ENCODE results near the gene IL17A.
"Not testable (repeated sequence)": the region's sequence is repeated elsewhere in the genome, so short reads cannot be mapped to it uniquely, and the experiment has no call there.

Gene IL17A

GRCh38 chr6:52164319-52165094, 21.7 kb upstream of the IL17A start:
- DNase-seq, result peak; percentile 13

DNA sequence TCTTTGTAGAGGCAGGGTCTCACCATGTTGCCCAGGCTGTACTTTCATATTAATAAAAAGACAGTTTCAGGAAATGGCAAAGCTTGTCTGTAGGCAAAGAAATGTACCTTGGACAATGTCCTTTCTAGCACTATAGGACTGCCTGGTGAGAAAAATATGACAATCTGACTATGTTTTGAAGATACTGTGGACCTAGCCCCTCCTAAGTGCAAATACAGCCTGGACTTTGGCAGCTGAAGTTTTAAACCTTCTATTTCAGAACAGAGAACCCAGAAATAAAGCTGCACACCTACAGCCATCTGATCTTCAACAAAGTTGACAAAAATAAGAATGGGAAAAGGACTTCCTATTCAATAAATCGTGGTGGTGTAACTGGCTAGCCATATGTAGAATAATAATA, 18.9 kb upstream of the IL17A start:
- DNase-seq, result no peak

- not testable (repeated sequence) for DNase-seq
Measured at GRCh38 chr6:52168351-52168750, 17.8 kb upstream of the IL17A start.

GRCh38 chr6:52174118-52174517, 12.1 kb upstream of the IL17A start:
- no peak for DNase-seq

- DNase-seq, result peak; percentile 97
Measured at GRCh38 chr6:52176550-52176949, 9.6 kb upstream of the IL17A start.

DNA sequence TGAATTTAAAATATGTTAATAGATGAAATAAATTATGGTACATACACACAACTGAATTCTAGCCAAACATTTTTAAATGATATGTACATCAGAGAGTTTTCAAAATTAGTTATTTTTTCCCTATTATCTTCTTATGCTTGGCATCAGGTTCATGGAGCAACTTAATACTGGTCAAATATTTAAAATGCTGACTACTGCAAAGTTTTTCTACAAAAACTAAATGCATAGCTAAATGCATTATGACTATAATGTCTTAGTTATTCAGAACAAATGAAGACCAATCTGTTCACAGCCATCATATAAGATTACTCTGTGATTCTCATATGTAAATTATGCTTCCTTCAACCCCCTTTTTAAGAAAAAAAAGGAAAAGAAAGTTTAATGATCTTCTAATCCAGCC, 8.2 kb upstream of the IL17A start:
- no peak for DNase-seq

DNA sequence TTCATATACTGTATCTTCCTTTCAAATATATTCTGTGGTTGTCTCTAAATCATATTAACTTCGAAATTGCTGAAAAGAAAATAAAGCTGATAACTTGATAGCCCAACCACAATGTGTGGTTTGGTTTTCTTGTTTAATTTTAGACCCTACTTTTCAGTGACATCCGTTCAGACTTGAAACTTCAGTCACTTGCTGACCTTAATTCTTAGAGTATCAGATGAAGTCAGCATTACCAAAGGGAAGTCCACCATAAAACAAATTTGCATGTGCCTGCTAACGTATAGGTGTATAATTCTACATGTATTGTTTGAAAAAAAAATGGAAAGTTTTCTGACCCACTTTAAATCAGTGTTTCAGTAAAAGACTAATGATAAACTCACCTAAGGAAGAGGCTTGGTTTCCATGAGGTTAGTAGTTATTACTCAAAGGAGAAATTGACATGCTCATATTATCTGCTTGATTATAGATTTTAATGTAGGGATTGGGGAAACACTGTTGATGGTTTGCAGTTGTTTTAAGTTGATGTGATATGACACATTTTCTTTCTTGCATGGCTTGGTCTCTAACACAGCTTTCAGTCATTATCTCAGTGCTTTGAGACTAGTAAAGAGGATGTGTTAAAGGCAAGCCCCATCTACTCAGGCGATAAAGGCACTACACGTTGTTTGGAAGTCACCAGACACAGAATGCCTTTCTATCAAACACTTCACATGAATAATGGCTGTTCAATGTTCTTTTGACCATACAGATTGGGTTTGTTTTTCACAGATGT, 5.2 kb upstream of the IL17A start:
- DNase-seq, result no peak

DNA sequence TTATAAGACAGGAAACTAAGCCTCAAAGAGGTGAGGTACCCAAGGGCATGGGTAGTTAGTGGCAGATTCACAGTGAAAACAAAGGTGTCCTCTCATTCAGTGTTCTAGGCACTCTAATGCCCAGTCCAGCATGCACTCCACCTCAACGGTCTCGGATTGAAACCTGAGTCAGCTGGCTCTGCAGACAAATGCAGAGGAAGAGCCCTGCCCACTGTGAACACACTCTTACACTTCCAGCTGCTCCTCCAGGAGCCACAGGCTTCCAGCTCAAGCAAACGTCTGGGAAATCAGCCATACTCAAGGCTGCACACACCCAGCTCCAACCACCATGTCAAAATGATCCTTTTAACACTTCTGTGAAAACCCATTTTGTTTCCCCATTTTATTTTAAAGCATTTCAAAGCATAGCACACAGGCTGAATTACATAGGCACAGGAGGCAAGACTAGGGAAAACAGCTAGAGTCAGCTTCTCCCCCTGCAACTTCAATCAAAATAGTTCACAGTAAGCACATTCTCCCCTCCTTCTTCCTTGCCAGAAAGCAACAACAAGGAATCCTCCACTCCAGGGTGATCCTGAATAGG, 3.0 kb upstream of the IL17A start:
- DNase-seq, result peak; percentile 3

DNA sequence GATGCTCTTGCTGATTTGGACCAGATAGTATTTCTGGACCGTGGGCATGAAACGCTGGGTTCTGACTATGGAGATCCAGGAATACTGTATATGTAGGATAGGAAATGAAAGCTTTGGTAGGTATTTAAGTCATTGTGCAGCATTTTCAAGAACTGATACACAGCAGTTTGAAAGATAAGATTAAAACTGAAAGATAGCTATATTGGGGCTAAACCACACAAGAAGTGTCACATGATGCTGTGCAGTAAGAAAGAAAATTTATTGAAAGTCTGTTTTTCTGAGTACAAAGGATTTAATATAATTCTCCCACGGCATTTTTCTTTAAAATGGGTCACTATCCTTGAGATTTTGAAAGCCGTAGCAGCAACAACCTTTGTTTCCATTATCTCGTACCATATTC, 305 bp downstream of the IL17A start:
- DNase-seq, result no peak

DNA sequence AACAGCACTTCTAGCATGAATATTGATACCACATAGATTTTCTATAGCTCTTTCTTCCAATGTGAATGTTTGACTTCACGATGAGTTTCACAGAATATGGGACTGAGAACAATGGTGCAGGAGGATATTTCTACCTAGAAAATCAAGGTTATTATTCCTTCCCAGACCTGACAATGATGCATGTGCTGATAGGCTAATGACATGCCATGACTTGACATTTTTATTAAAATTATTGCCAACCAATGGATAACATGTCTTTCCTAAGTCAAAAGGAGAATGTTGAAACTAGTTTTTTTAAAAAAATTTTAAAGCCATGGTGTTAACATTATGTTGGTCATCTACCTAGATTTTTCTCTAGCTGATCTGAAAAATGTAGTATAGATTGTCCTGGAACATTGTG, 923 bp downstream of the IL17A start:
- no peak for DNase-seq

- DNase-seq, result no peak
Measured at GRCh38 chr6:52189974-52190373, 3.8 kb downstream of the IL17A start.

- no peak for DNase-seq
Measured at GRCh38 chr6:52190409-52190808, 4.2 kb downstream of the IL17A start.

DNA sequence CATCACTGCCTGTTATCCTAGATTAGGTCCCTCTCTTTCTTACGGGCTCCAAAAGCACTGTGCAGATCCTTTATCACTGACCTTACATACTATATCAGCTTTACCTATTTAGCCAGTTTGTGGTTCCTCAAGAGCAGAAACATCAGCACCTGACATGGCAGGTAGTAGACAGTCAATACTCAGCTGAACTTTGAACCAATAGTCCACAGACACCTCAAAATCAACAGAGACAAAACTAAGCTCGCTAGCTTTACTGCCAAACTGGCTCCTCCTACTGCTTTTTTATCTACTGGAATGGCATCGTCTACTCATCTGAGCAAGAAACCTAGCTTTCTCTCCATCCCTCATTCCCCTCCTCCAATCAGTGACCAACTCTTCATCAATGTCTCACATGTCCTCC, 5.6 kb downstream of the IL17A start:
- DNase-seq, result no peak

- no peak for DNase-seq
Measured at GRCh38 chr6:52195886-52196285, 9.7 kb downstream of the IL17A start.

DNA sequence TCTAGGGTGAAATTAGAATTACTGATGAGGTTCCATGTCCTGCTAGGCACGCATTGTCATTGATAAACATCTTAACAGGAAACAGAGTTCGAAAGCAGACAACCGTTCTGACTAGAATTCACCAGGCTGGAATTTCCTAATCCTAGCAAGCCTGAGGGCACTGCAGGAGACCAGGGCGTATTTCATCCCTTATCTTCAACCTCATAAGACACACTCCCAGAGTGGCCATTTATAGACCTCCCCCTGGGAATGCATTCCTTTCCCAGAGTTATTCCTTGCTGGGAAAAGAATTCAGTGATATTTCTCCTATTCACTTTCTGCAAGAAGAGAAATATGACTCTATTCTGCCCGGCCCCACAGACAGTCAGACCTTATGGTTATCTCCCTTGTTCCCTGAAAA, 13.9 kb downstream of the IL17A start:
- not testable (repeated sequence) for DNase-seq

- no peak for DNase-seq
Measured at GRCh38 chr6:52201046-52201445, 14.9 kb downstream of the IL17A start.

DNA sequence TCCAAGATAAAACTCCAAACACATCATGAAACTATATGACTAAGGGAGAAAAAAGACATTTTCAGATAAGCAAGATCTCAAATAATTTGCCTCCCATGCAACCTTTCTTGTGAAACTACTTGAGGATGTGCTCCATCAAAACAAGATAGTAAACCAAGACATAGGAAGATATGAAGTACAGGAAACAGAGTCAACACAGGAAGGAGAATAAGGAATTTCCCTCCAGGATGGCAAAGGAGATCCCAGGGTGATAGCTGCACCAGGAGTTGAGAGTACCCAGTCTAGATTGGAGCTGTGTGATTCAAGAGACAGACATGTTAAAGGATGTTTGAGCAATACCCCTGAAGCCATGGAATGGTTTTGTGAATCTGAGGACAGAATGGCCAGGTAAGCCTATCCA, 15.3 kb downstream of the IL17A start:
- no peak for DNase-seq

DNA sequence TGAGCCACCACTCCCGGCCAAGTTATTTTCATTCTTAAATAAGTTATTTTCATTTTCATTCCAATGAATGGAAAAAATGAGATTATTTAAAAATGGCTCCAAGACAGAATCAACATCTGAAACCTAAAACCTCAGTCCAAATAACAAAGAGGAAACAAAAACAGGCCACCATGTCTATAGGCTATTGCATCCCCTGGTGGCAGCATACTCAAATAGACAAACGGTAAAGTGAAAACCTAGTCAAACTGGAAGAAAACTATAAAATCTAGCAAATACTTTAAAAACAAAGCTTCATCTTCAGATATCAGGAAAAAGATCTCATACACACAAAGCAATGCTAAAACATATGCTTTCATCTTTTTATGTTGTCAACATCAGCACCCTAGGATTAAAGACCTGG, 20.9 kb downstream of the IL17A start:
- DNase-seq, result no peak

DNA sequence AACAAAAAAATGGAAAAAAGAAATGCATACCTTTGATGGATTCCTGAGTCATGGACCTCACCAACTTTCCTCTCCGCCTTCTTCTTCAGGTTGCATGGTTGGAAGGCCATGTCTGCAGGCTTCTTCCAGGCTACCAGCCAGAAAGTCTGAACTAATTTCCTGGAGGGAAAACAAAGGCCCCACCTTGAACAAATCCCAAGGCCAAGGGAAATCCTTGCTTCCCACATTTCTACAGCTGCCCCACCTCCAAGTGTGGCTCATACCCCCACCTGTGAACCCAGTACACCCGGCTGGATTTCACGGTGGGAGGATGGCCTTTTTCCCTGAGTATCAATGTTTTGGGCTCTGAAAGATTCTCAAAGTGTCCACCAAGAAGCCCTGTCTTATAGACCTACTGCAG, 22.4 kb downstream of the IL17A start:
- DNase-seq, result no peak

DNA sequence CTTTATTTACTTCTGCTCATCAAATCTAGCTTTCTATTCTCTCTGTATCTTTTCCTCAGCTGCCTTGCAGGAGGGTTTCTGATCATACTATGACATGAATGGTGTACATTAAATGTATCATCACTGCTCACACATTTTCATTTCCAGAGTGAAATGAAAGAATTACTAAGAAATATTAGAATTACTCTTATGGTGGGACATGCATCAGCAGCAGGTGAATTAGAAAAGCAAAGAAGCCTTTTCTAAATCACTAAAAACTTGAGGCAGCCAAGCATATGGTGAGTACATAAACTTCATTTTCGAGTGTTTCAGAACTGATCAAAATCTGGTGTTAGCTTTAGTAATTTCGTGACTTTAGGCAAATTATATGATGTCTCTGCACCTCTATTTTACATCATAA, 23.6 kb downstream of the IL17A start:
- DNase-seq, result no peak

GRCh38 chr6:52210227-52210626, 24.1 kb downstream of the IL17A start:
- DNase-seq, result no peak

- no peak for DNase-seq
Measured at GRCh38 chr6:52213127-52213526, 27.0 kb downstream of the IL17A start.

- DNase-seq, result no peak
Measured at GRCh38 chr6:52215787-52216186, 29.6 kb downstream of the IL17A start.

DNA sequence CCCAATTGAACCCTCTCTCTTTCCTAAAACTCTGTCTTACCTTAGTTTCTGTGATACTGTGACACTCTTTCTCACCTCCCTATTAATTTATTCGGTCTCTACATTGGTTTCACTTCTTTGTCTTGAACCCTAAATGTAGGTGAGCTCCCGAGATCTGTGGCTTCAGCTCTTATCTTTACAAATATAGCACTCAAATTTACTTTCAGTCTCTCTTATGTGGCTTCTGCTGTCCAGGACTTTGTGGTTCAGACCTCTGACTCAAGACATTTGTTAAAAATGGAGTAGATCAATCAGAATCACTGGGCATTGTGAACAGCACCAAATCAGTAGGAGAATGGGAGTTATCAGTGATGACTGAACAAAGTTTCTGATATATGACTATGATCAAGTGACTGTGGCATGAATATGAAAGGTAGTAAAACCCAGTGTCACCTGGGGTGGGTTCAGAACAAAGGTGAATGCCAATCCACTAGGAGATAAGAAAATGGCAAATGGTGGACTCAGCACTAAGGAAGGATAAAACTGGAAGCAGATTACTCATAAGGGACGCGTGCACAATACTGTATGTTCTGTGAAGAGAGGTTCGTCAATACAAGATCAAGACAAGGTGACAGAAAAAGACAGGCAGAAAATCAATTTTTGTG, 30.9 kb downstream of the IL17A start:
- DNase-seq, result no peak
